GM19193 (cell line): Measurements from ENCODE around the gene AOPEP.

ENCODE experiments used
- POLR2A ChIP-seq: IDR thresholded peaks from 4 replicates; pipeline ENCODE4 v1.6.1; 2011; ENCODE audit not compliant: insufficient read depth, insufficient read length; ENCODE audit errors: extremely low read depth

AOPEP gene

GRCh38 chr9:95078939-95079338, 352.4 kb downstream of the AOPEP start:
- TF ChIP-seq POLR2A: no peak

GRCh38 chr9:95079461-95079860, 353.0 kb downstream of the AOPEP start:
- no peak for TF ChIP-seq POLR2A

- TF ChIP-seq POLR2A: no peak
Measured at GRCh38 chr9:95080961-95081647, 354.6 kb downstream of the AOPEP start.

GRCh38 chr9:95081998-95082397, 355.5 kb downstream of the AOPEP start:
- no peak for TF ChIP-seq POLR2A

- TF ChIP-seq POLR2A: no peak
Measured at GRCh38 chr9:95082401-95083084, 356.0 kb downstream of the AOPEP start.

GRCh38 chr9:95083086-95083768, 356.7 kb downstream of the AOPEP start:
- no peak for TF ChIP-seq POLR2A

GRCh38 chr9:95084254-95084934, 357.9 kb downstream of the AOPEP start:
- no peak for TF ChIP-seq POLR2A

- no peak for TF ChIP-seq POLR2A
Measured at GRCh38 chr9:95085036-95085770, 358.7 kb downstream of the AOPEP start.

GRCh38 chr9:95085861-95086563, 359.5 kb downstream of the AOPEP start:
- TF ChIP-seq POLR2A: no peak

- TF ChIP-seq POLR2A: no peak
Measured at GRCh38 chr9:95086564-95086955, 360.1 kb downstream of the AOPEP start.

- no peak for TF ChIP-seq POLR2A
Measured at GRCh38 chr9:95087659-95088242, 361.3 kb downstream of the AOPEP start.

- TF ChIP-seq POLR2A: no peak
Measured at GRCh38 chr9:95088421-95089161, 362.1 kb downstream of the AOPEP start.
